HFFc6 (cell line): ENCODE measurements around the gene RARRES1. TPM values are rescaled to one million over a fixed set of nuclear protein-coding genes. Genes with fewer than 3 reads are reported as not detected.

Source experiments
- DNase-seq: peaks from one replicate; pipeline ENCODE4 v3.0.0-alpha.2; 2018
- H3K27ac Mint-ChIP-seq: 2 replicates; pipeline ENCODE4 v1.8.0; 2020; ENCODE audit warnings: mild to moderate bottlenecking, mixed read lengths
- H3K27me3 Mint-ChIP-seq: 2 replicates; pipeline ENCODE4 v1.8.0; 2021; ENCODE audit warnings: mild to moderate bottlenecking, moderate library complexity, mixed read lengths; ENCODE audit not compliant: insufficient read depth
- H3K36me3 Mint-ChIP-seq: 2 replicates; pipeline ENCODE4 v1.8.0; 2021; ENCODE audit warnings: low read depth, mixed read lengths
- H3K4me1 Mint-ChIP-seq: 2 replicates; pipeline ENCODE4 v1.8.0; 2020; ENCODE audit warnings: low read depth, mixed read lengths
- H3K4me3 Mint-ChIP-seq: 2 replicates; pipeline ENCODE4 v1.8.0; 2020; ENCODE audit warnings: mild to moderate bottlenecking, moderate library complexity, mixed read lengths
- H3K9me3 Mint-ChIP-seq: 2 replicates; pipeline ENCODE4 v1.8.0; 2020; ENCODE audit warnings: mild to moderate bottlenecking, mixed read lengths
- CTCF ChIP-seq: fragments of 200-600 bp; sonication (generic); IDR thresholded peaks from 2 replicates; pipeline ENCODE4 v1.5.0; 2021; ENCODE audit warnings: antibody characterized with exemption, mild to moderate bottlenecking
- long read RNA-seq: library from polyadenylated mRNA; unstranded; transcript quantifications from one replicate; pipeline ENCODE4 v2.0.0, GENCODE V29; 2019
- total RNA-seq, 6 experiments: library from RNA; stranded (reverse); fragmentation: NEBNext Ultra II Directional; extraction: Animal tissue kit (Norgen Biotek cat#: 25700); gene quantifications; 2 replicates in 1 of 6; 3 replicates in 5 of 6; pipeline ENCODE4 v1.2.3, GENCODE V29; 2021

Gene RARRES1
- total RNA-seq: 1 to 10 TPM in 1 of 6 experiments, under 1 TPM in 4, not detected in 1; 0.51 to 1.3 (median 0.77) TPM
- long read RNA-seq: 0 reads

GRCh38 chr3:158731938-158732855 lies at the start of gene RARRES1:
TSS of gene RARRES1 (minus strand) at chr3:158732457. CDS start at chr3:158732415, 42 bp downstream.
- Mint-ChIP-seq H3K36me3 (peaks cover 12% of the 10 kb centered on the region), H3K4me1 (peaks cover 21% of the 10 kb centered on the region), H3K9me3 (peaks cover 11% of the 10 kb centered on the region), H3K27me3 (no peaks in the 10 kb centered on the region; the same call in none of the 2 replicates), H3K27ac (no peak within 1 kb of the TSS), H3K4me3 (peak within 1 kb of the TSS; percentile 79)
- no peak for TF ChIP-seq CTCF
- DNase-seq: peak; percentile 23

- no peak overlapping the region for H3K27ac Mint-ChIP-seq
- no peak for TF ChIP-seq CTCF
Measured at GRCh38 chr3:158781849-158782248, 49.6 kb upstream of the RARRES1 start.

GRCh38 chr3:158781191-158781590 lies 48.9 kb upstream of the RARRES1 start:
- no peak for DNase-seq
- Mint-ChIP-seq H3K36me3 (peaks cover 5% of the 10 kb centered on the region), H3K4me3 (no peak overlapping the region), H3K9me3 (peaks cover 4% of the 10 kb centered on the region), H3K4me1 (peaks cover 11% of the 10 kb centered on the region), H3K27me3 (no peaks in the 10 kb centered on the region; the same call in none of the 2 replicates), H3K27ac (no peak overlapping the region)
- TF ChIP-seq CTCF: no peak; the same call in 1 of the 2 replicates

More at GRCh38 chr3:158781849-158782248, 49.6 kb upstream of the RARRES1 start:
- peaks cover 6% of the 10 kb centered on the region for H3K36me3 Mint-ChIP-seq
- H3K4me1 Mint-ChIP-seq: peaks cover 11% of the 10 kb centered on the region
- peaks cover 5% of the 10 kb centered on the region for H3K9me3 Mint-ChIP-seq
- H3K4me3 Mint-ChIP-seq: no peak overlapping the region
- no peaks in the 10 kb centered on the region; the same call in 1 of the 2 replicates for H3K27me3 Mint-ChIP-seq
- DNase-seq: no peak

- Mint-ChIP-seq H3K36me3 (peaks cover 1% of the 10 kb centered on the region), H3K27me3 (no peaks in the 10 kb centered on the region; the same call in none of the 2 replicates), H3K9me3 (0 out of 2 replicates have a peak, but pooled peaks cover under 1% of the 10 kb centered on the region), H3K27ac (no peak overlapping the region), H3K4me1 (peaks cover 12% of the 10 kb centered on the region), H3K4me3 (no peak overlapping the region)
- no peak for TF ChIP-seq CTCF
- DNase-seq: no peak
Measured at GRCh38 chr3:158780766-158781165, 48.5 kb upstream of the RARRES1 start.

- H3K27ac Mint-ChIP-seq: no peak overlapping the region
- H3K4me3 Mint-ChIP-seq: no peak overlapping the region
- no peak for TF ChIP-seq CTCF
- peaks cover 7% of the 10 kb centered on the region for H3K36me3 Mint-ChIP-seq
- H3K9me3 Mint-ChIP-seq: no peaks in the 10 kb centered on the region
- H3K27me3 Mint-ChIP-seq: no peaks in the 10 kb centered on the region; the same call in none of the 2 replicates
- peaks cover 20% of the 10 kb centered on the region for H3K4me1 Mint-ChIP-seq
- DNase-seq: no peak
Measured at GRCh38 chr3:158777161-158777873, 45.1 kb upstream of the RARRES1 start.
